K562 (cell line): Measurements from ENCODE around the gene KLF17. TPM values are rescaled to one million over a fixed set of nuclear protein-coding genes. Genes with fewer than 3 reads are reported as not detected.
A peak's percentile ranks its signal among the peaks of the same experiment; 100 is the strongest.

Experiments used
- ATAC-seq: fragments of 200-7000 bp; cut with Tn5 transposase; 3 replicates; pipeline ENCODE4 v1.9.1; 2020; ENCODE audit warnings: moderate library complexity
- BruUV-seq: library from RNA; stranded (reverse); fragments of 400-500 nt; replicated peaks from 2 replicates; lab custom pipeline; 2021; lab: Mats Ljungman, UMichigan
- CTCF ChIA-PET: fragments of 300-600 bp; formaldehyde crosslinking; extraction: SDS; loops from one replicate; lab custom pipeline; 2021; ENCODE audit warnings: low intra/inter-chr PET ratio; lab: Yijun Ruan, JAX
- POLR2A ChIA-PET: fragments of 300-600, 350-650 bp; sonication (Branson Sonifier 250); formaldehyde crosslinking; extraction: SDS; loops from one replicate; lab custom pipeline; 2021; ENCODE audit warnings: antibody characterized with exemption, inconsistent platforms; lab: Yijun Ruan, JAX
- DNase-seq, 4 experiments: peaks; one replicate each; pipeline versions ENCODE4 v3.0.0 to v3.0.0-alpha.2; 2011 to 2018; ENCODE audit warnings: low spot score in 3 of 4, mixed read lengths in 3 of 4; ENCODE audit errors: extremely low read depth in 1 of 4
- FAIRE-seq: peaks from 2 replicates; lab custom pipeline; 2011; peaks lifted over from hg19 to GRCh38; lab: Jason Lieb, UNC
- H2AFZ ChIP-seq: 2 replicates; pipeline ENCODE4 v1.6.0; 2011; ENCODE audit warnings: low read depth, low read length, control low read depth, inconsistent platforms
- H3K27ac ChIP-seq: fragments of 200-600 bp; 3 replicates; pipeline ENCODE4 v1.8.0; 2011; ENCODE audit warnings: low read depth, mild to moderate bottlenecking, control low read depth, inconsistent platforms, low read length, moderate library complexity, mixed read lengths; ENCODE audit errors: extremely low read depth
- H3K27me3 ChIP-seq, 2 experiments: fragments of 300-600 bp in 1 of 2; 2 replicates in 1 of 2; 3 replicates in 1 of 2; pipeline versions ENCODE4 v1.6.0 to v1.8.0; 2011; ENCODE audit warnings: inconsistent platforms in 2 of 2, low read length in 2 of 2, mild to moderate bottlenecking in 1 of 2, mixed read lengths in 1 of 2, moderate library complexity in 1 of 2; ENCODE audit not compliant: control insufficient read depth in 2 of 2, insufficient read depth in 2 of 2
- H3K36me3 ChIP-seq: fragments of 300-600 bp; 3 replicates; pipeline ENCODE4 v1.8.0; 2011; ENCODE audit warnings: mild to moderate bottlenecking, low read length, inconsistent platforms; ENCODE audit not compliant: control insufficient read depth, insufficient read depth
- H3K4me1 ChIP-seq, 2 experiments: fragments of 200-600 bp in 1 of 2; replicated peaks in 1 of 2; 2 replicates in 1 of 2; 3 replicates in 1 of 2; pipeline versions ENCODE4 v1.5.1 to v1.8.0; 2011; ENCODE audit warnings: inconsistent platforms in 2 of 2, low read length in 2 of 2, mild to moderate bottlenecking in 1 of 2, mixed read lengths in 1 of 2, moderate library complexity in 1 of 2; ENCODE audit not compliant: control insufficient read depth in 2 of 2, insufficient read depth in 2 of 2
- H3K4me2 ChIP-seq: 2 replicates; pipeline ENCODE4 v1.6.1; 2011; ENCODE audit warnings: low read length, control low read depth, inconsistent platforms, mixed read lengths; ENCODE audit not compliant: insufficient read depth
- H3K4me3 ChIP-seq: fragments of 200-600 bp; sonication (generic), shearing (Covaris generic); 2 replicates; pipeline ENCODE4 v1.5.1; 2016; ENCODE audit warnings: control low read depth, inconsistent platforms
- H3K79me2 ChIP-seq: fragments of 200-600 bp; 3 replicates; pipeline ENCODE4 v1.8.0; 2011; ENCODE audit warnings: low read length, inconsistent platforms; ENCODE audit not compliant: control insufficient read depth, insufficient read depth
- H3K9ac ChIP-seq, 2 experiments: 2 replicates each; pipeline versions ENCODE4 v1.6.0 to v1.6.1; 2011; ENCODE audit warnings: low read depth in 2 of 2, low read length in 2 of 2, control low read depth in 1 of 2, inconsistent platforms in 1 of 2, mild to moderate bottlenecking in 1 of 2, mixed read lengths in 1 of 2; ENCODE audit not compliant: insufficient read depth in 1 of 2
- H3K9me1 ChIP-seq: one replicate; pipeline ENCODE4 v1.6.0; 2011; ENCODE audit warnings: inconsistent platforms, mild to moderate bottlenecking, low read length, moderate library complexity; ENCODE audit not compliant: control insufficient read depth, insufficient read depth
- H3K9me3 ChIP-seq: replicated peaks from 2 replicates; pipeline ENCODE4 v1.5.1; 2011; ENCODE audit warnings: low read depth, low read length, inconsistent platforms; ENCODE audit not compliant: control insufficient read depth, insufficient read depth
- H4K20me1 ChIP-seq: replicated peaks from 2 replicates; pipeline ENCODE4 v1.6.1; 2011; ENCODE audit warnings: low read length, inconsistent platforms, mixed read lengths; ENCODE audit not compliant: control insufficient read depth, insufficient read depth
- ATF3 ChIP-seq, 2 experiments: fragments of 450-650 bp in 1 of 2; sonication (generic) in 1 of 2; formaldehyde crosslinking in 1 of 2; IDR thresholded peaks in 1 of 2; conservative IDR thresholded peaks in 1 of 2; 2 replicates each; pipeline versions ENCODE4 v1.6.1 to v1.8.1; 2016 to 2023; ENCODE audit warnings: mild to moderate bottlenecking in 2 of 2, moderate library complexity in 2 of 2, inconsistent platforms in 1 of 2, missing genetic modification reagents in 1 of 2
- C11orf30 ChIP-seq: fragments of 450-650 bp; IDR thresholded peaks from 2 replicates; pipeline ENCODE4 v1.6.1; 2016; ENCODE audit warnings: low read depth, mild to moderate bottlenecking
- CBFA2T2 ChIP-seq: fragments of 450-650 bp; conservative IDR thresholded peaks from 2 replicates; pipeline ENCODE4 v1.6.1; 2017; ENCODE audit warnings: mild to moderate bottlenecking
- CBFA2T3 ChIP-seq: fragments of 450-650 bp; IDR thresholded peaks from 2 replicates; pipeline ENCODE4 v1.6.1; 2017
- DEAF1 ChIP-seq: fragments of 450-650 bp; formaldehyde crosslinking; IDR thresholded peaks from 2 replicates; pipeline ENCODE4 v1.4.0; 2020; ENCODE audit warnings: mild to moderate bottlenecking, moderate library complexity
- DPF2 ChIP-seq: fragments of 450-650 bp; IDR thresholded peaks from 2 replicates; pipeline ENCODE4 v1.6.1; 2016
- EZH2 ChIP-seq: IDR thresholded peaks from 2 replicates; pipeline ENCODE4 v1.6.1; 2012; ENCODE audit warnings: low read depth, mild to moderate bottlenecking, inconsistent platforms, low read length, borderline replicate concordance
- FOSL1 ChIP-seq: fragments of 200-800 bp; sonication (Bioruptor generic); conservative IDR thresholded peaks from 2 replicates; pipeline ENCODE4 v1.6.1; 2016; ENCODE audit warnings: missing genetic modification characterization, missing compliant biosample characterization
- JUN ChIP-seq, 2 experiments: sonication (generic) in 1 of 2; formaldehyde crosslinking in 1 of 2; IDR thresholded peaks; 2 replicates each; pipeline versions ENCODE4 v1.6.1 to v1.8.0; 2012 to 2022; ENCODE audit warnings: borderline replicate concordance in 2 of 2, mild to moderate bottlenecking in 2 of 2, improper control_type of control experiment in 1 of 2, low read depth in 1 of 2, low read length in 1 of 2, missing genetic modification reagents in 1 of 2
- JUND ChIP-seq, 2 experiments: IDR thresholded peaks; 2 replicates in 1 of 2; 3 replicates in 1 of 2; pipeline ENCODE4 v1.6.1; 2011; ENCODE audit warnings: borderline replicate concordance in 2 of 2, low read depth in 2 of 2, low read length in 2 of 2, improper control_type of control experiment in 1 of 2, missing biosample characterization in 1 of 2, missing genetic modification characterization in 1 of 2, missing genetic modification reagents in 1 of 2
- MAFF ChIP-seq: IDR thresholded peaks from 2 replicates; pipeline ENCODE4 v1.6.1; 2012; ENCODE audit warnings: low read length, improper control_type of control experiment
- MAFG ChIP-seq: fragments of 450-650 bp; conservative IDR thresholded peaks from 2 replicates; pipeline ENCODE4 v1.6.1; 2016; ENCODE audit warnings: missing genetic modification characterization, missing compliant biosample characterization
- MAFK ChIP-seq: IDR thresholded peaks from 2 replicates; pipeline ENCODE4 v1.6.1; 2011; ENCODE audit warnings: low read length, improper control_type of control experiment
- MEIS2 ChIP-seq: fragments of 450-650 bp; IDR thresholded peaks from 2 replicates; pipeline ENCODE4 v1.6.1; 2014; ENCODE audit warnings: mild to moderate bottlenecking; ENCODE audit not compliant: partially characterized antibody
- PHTF2 ChIP-seq: fragments of 250-450 bp; sonication (Bioruptor Pico); IDR thresholded peaks from 2 replicates; pipeline ENCODE4 v1.5.0; 2021; ENCODE audit warnings: mild to moderate bottlenecking
- PKNOX1 ChIP-seq: fragments of 450-650 bp; IDR thresholded peaks from 2 replicates; pipeline ENCODE4 v1.6.1; 2016
- ZBED1 ChIP-seq: IDR thresholded peaks from 2 replicates; pipeline ENCODE4 v1.6.1; 2014
- ZNF316 ChIP-seq: fragments of 450-650 bp; IDR thresholded peaks from 2 replicates; pipeline ENCODE4 v1.6.1; 2016
- WGBS: fragments of 100-300 bp; shearing (Covaris generic); methylation state at CpG from one replicate; pipeline ENCODE4 v1.1.6; 2016; ENCODE audit warnings: low coverage, mixed read lengths; ENCODE audit not compliant: insufficient coverage; ENCODE audit errors: missing lambda C conversion rate; 5-methylcytosine and 5-hydroxymethylcytosine counted together
- in situ Hi-C: fragments of 300-500 bp; cut with MboI; formaldehyde crosslinking; loops from 4 replicates; pipeline ENCODE4 v1.15.0; 2018; ENCODE audit warnings: inconsistent platforms, mixed read lengths
- intact Hi-C: fragments of 100-400 bp; cut with micrococcal nuclease; formaldehyde crosslinking; loops from 2 replicates; pipeline ENCODE4 v1.14.2; 2022
- polyA plus RNA-seq, 8 experiments: library from polyadenylated mRNA; depleted of rRNA in 4 of 8; stranded (reverse) in 5 of 8; unstranded in 3 of 8; fragments of >200 nt; fragmentation: Nextera tagmentation in 2 of 8; fragmentation: Illumina TruSeq in 1 of 8; extraction: Ambion mirVana in 2 of 8; extraction: Trizol in 1 of 8; gene quantifications; 2 replicates each; pipeline versions ENCODE4 v1.2.1 to v1.2.3, GENCODE V29; 2011 to 2014; ENCODE audit warnings: inconsistent platforms in 1 of 8, missing spikeins in 1 of 8
- total RNA-seq, 7 experiments: library from RNA; depleted of rRNA in 6 of 7; stranded (reverse); fragments of >200 nt in 6 of 7; fragmentation: Illumina TruSeq in 2 of 7; extraction: Trizol in 2 of 7; gene quantifications; 2 replicates each; pipeline versions ENCODE4 v1.2.1 to v1.2.3, GENCODE V29; 2011 to 2021; ENCODE audit warnings: low replicate concordance in 1 of 7

The KLF17 gene
- total and polyA plus RNA-seq, 9 of the 15 experiments (the other 6 are each of a cell fraction or from before 2014, with no cell fraction given) = 0.01 to 0.24 (median 0.13) TPM; not detected in 6

GRCh38 chr1:44089371-44090048 is 29.1 kb upstream of the KLF17 start:
- no TSS peak for BruUV-seq
- Histone ChIP-seq H4K20me1 (no peaks in the 10 kb centered on the region), H3K9me1 (no peaks in the 10 kb centered on the region), H3K9me3 (no peaks in the 10 kb centered on the region), H3K9ac (no peak overlapping the region), H3K36me3 (no peaks in the 10 kb centered on the region), H3K79me2 (no peaks in the 10 kb centered on the region), H2AFZ (no peak overlapping the region), H3K4me2 (no peak overlapping the region), H3K4me1 (peaks cover 3 to 19% of the 10 kb centered on the region in 2 experiments; a peak in 3 of 5 replicates), H3K27me3 (no peaks in the 10 kb centered on the region; a peak in 1 of 5 replicates), H3K4me3 (no peak overlapping the region), H3K27ac (no peak overlapping the region)
- FAIRE-seq = no peak
- intact Hi-C loops = loop anchor here (5.0 to 10.0 kb wide), 2 partner anchors 295 to 508 kb away; no protein-coding TSS in a partner anchor
- in situ Hi-C loops = loop anchor here (10.0 kb wide), 1 partner anchor 205 kb away; no protein-coding TSS in a partner anchor
- TF ChIP-seq PKNOX1 (peak; percentile 64), C11orf30 (peak; percentile 83), ZNF316 (peak; percentile 89), CBFA2T3 (0 out of 2 replicates have a peak, but pooled peaks have one; percentile 27), DEAF1 (no peak), CBFA2T2 (peak; percentile 22; the same call in 1 of the 2 replicates), JUN (IDR thresholded peaks at IDR 0.05; ENCODE audit: borderline replicate concordance, low read depth, low read length) (peak; percentile 50; the same call in 1 of the 2 replicates), JUN (CRISPR knock-in tag; IDR thresholded peaks at IDR 0.05; ENCODE audit: borderline replicate concordance) (no peak), MEIS2 (peak; percentile 24), DPF2 (peak; percentile 29; the same call in 1 of the 2 replicates), MAFK (0 out of 2 replicates have a peak, but pooled peaks have one; percentile 32), PHTF2 (CRISPR knock-in tag) (no peak), ATF3 (IDR thresholded peaks at IDR 0.05) (peak; percentile 83), ATF3 (CRISPR knock-in tag; conservative IDR thresholded peaks at IDR 0.05) (no peak), FOSL1 (tag) (peak; percentile 82), MAFF (0 out of 2 replicates have a peak, but pooled peaks have one; percentile 9), JUND (IDR thresholded peaks at IDR 0.05; ENCODE audit: borderline replicate concordance, low read depth, low read length) (peak; percentile 82), JUND (tag; IDR thresholded peaks at IDR 0.05; ENCODE audit: borderline replicate concordance, low read depth, low read length) (peak; percentile 69; the same call in 1 of the 3 replicates), MAFG (peak; percentile 69), EZH2 (no peak), ZBED1 (no peak)
- 35% methylated on average over 13 of the region's 13 CpGs for WGBS
- CTCF ChIA-PET = no interaction called here
- POLR2A ChIA-PET = interaction anchor here (0.6 to 1.0 kb wide), 2 partner anchors 18 to 568 kb away, joined by 3 read pairs; no protein-coding TSS in a partner anchor
- DNase-seq = peak in 1 of 4 experiments; percentile 46
- peak; percentile 56 for ATAC-seq
